Liver (tissue), 3 donors: Measurements from ENCODE around the gene COL5A1.

Experiments used
- FOXA2 ChIP-seq: IDR thresholded peaks from 2 replicates; pipeline ENCODE4 v1.6.1; 2016; ENCODE audit warnings: antibody characterized with exemption
- GABPA ChIP-seq, 2 donors: IDR thresholded peaks in 1 of 2; conservative IDR thresholded peaks in 1 of 2; 2 replicates each; pipeline ENCODE4 v1.6.1; 2016; ENCODE audit warnings: antibody characterized with exemption in 2 of 2, mild to moderate bottlenecking in 1 of 2, moderate library complexity in 1 of 2
- RAD21 ChIP-seq, 2 donors: IDR thresholded peaks; 2 replicates each; pipeline ENCODE4 v1.6.1; 2016; ENCODE audit warnings: antibody characterized with exemption in 2 of 2, mild to moderate bottlenecking in 2 of 2
- TAF1 ChIP-seq: conservative IDR thresholded peaks from 2 replicates; pipeline ENCODE4 v1.6.1; 2016; ENCODE audit warnings: antibody characterized with exemption, mild to moderate bottlenecking
- YY1 ChIP-seq: IDR thresholded peaks from 2 replicates; pipeline ENCODE4 v1.6.1; 2016; ENCODE audit warnings: antibody characterized with exemption, mild to moderate bottlenecking
- TF ChIP-seq, protein P1 (sequence below): fragments of 150-350 bp; IDR thresholded peaks from 2 replicates; pipeline ENCODE4 v1.5.1; 2017; ENCODE audit warnings: improper control_type of control experiment, low read depth, low read length; ENCODE audit not compliant: missing input control
- TF ChIP-seq, protein P2 (sequence below): IDR thresholded peaks from 2 replicates; pipeline ENCODE4 v1.6.1; 2016; ENCODE audit warnings: antibody characterized with exemption
- TF ChIP-seq, protein P3 (sequence below): IDR thresholded peaks from 2 replicates; pipeline ENCODE4 v1.6.1; 2016; ENCODE audit warnings: antibody characterized with exemption, mild to moderate bottlenecking
- donor health status: healthy.
- donor health status: healthy.

DNA sequence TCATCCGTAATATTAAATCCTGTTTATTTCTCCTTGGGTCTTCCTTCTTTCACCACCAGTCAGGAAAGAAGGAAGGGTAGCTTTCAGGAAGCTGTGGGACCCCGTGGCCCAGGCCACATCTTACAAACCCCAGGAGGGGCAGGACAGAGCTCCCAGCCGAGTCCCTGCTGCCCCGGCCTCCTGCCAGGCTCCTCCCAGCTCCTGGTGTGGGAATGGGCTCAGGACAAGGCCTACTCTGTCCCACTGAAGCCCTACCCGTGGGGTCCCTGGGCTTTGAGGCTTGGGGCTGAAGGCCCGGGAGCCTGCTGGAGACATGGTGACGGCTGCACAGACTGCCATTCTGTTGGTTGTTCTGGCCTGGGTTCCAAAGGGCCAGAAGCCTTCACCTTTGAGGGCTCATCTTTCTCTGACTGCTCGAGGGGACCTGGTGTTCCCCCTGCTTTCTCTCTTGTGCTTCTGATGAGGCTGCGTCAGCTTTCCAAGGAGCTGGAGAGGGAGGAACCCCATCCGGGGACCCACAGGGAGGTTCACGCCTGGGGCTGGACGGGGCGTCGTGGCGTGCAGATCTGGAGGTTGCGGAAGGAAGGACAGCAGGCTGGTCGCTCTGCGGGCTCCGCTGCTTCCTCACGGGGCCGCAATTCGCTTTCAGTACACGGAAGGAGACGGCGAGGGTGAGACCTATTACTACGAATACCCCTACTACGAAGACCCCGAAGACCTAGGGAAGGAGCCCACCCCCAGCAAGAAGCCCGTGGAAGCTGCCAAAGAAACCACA is 86.6 kb downstream of the COL5A1 start:
- TF ChIP-seq YY1 (no peak), GABPA (IDR thresholded peaks at IDR 0.05 in 1 of 2, conservative IDR thresholded peaks at IDR 0.05 in 1 of 2) (no peak), RAD21 (IDR thresholded peaks at IDR 0.05) (no peak), TAF1 (no peak), FOXA2 (no peak)
- TF ChIP-seq, protein P1, sequence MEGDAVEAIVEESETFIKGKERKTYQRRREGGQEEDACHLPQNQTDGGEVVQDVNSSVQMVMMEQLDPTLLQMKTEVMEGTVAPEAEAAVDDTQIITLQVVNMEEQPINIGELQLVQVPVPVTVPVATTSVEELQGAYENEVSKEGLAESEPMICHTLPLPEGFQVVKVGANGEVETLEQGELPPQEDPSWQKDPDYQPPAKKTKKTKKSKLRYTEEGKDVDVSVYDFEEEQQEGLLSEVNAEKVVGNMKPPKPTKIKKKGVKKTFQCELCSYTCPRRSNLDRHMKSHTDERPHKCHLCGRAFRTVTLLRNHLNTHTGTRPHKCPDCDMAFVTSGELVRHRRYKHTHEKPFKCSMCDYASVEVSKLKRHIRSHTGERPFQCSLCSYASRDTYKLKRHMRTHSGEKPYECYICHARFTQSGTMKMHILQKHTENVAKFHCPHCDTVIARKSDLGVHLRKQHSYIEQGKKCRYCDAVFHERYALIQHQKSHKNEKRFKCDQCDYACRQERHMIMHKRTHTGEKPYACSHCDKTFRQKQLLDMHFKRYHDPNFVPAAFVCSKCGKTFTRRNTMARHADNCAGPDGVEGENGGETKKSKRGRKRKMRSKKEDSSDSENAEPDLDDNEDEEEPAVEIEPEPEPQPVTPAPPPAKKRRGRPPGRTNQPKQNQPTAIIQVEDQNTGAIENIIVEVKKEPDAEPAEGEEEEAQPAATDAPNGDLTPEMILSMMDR: no peak
- TF ChIP-seq, protein P2, sequence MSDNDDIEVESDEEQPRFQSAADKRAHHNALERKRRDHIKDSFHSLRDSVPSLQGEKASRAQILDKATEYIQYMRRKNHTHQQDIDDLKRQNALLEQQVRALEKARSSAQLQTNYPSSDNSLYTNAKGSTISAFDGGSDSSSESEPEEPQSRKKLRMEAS: no peak
- TF ChIP-seq, protein P3, sequence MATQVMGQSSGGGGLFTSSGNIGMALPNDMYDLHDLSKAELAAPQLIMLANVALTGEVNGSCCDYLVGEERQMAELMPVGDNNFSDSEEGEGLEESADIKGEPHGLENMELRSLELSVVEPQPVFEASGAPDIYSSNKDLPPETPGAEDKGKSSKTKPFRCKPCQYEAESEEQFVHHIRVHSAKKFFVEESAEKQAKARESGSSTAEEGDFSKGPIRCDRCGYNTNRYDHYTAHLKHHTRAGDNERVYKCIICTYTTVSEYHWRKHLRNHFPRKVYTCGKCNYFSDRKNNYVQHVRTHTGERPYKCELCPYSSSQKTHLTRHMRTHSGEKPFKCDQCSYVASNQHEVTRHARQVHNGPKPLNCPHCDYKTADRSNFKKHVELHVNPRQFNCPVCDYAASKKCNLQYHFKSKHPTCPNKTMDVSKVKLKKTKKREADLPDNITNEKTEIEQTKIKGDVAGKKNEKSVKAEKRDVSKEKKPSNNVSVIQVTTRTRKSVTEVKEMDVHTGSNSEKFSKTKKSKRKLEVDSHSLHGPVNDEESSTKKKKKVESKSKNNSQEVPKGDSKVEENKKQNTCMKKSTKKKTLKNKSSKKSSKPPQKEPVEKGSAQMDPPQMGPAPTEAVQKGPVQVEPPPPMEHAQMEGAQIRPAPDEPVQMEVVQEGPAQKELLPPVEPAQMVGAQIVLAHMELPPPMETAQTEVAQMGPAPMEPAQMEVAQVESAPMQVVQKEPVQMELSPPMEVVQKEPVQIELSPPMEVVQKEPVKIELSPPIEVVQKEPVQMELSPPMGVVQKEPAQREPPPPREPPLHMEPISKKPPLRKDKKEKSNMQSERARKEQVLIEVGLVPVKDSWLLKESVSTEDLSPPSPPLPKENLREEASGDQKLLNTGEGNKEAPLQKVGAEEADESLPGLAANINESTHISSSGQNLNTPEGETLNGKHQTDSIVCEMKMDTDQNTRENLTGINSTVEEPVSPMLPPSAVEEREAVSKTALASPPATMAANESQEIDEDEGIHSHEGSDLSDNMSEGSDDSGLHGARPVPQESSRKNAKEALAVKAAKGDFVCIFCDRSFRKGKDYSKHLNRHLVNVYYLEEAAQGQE: no peak
